Measurements from ENCODE around the gene FRAS1. TPM values are rescaled to one million over a fixed set of nuclear protein-coding genes. Genes with fewer than 3 reads are reported as not detected.

FRAS1 gene
- total and polyA plus RNA-seq, 9 of the 15 experiments (the other 6 are each of a cell fraction or from before 2014, with no cell fraction given): under 0.01 to 0.11 (median 0.04) TPM; not detected in 2

DNA sequence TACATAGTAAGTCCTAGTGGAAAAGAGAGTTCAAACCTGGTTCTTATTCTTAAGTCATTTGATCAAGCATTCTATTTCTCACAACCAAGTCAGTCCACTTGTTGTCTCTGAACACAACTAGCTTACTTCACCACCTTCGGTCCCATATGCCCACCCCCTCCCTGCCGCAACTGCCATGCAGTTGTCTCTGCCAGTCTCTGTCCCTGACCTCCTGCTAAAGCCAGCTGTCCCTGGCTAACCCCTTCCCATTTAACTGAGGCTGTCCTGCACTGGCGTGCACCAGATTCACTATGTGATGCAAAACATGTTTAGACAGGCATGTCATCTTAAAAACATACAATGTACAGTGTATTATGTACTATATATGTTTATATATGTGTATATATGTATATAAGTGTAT is 12.7 kb downstream of the FRAS1 start:
- ChIA-PET CTCF (ENCODE audit: low intra/inter-chr PET ratio) (no interaction called here), POLR2A (no interaction called here)
- H3K9me1 ChIP-seq (ENCODE audit: control insufficient read depth, insufficient read depth, low read length): no peaks in the 10 kb centered on the region
- no peak overlapping the region for H3K27ac ChIP-seq (ENCODE audit: extremely low read depth, low read depth, low read length)
- intact Hi-C loops (cut with micrococcal nuclease): no loop called here
- H3K79me2 ChIP-seq (ENCODE audit: control insufficient read depth, insufficient read depth, low read length): no peaks in the 10 kb centered on the region
- no peak overlapping the region for H3K4me2 ChIP-seq (ENCODE audit: insufficient read depth, low read length)
- DNase-seq (ENCODE audit: extremely low read depth in 1 of 4, low spot score in 3 of 4) (no peak), FAIRE-seq (no peak), ATAC-seq (no peak)
- H3K9ac ChIP-seq (ENCODE audit: insufficient read depth in 1 of 2, low read depth in 2 of 2, low read length in 2 of 2): no peak overlapping the region
- WGBS (ENCODE audit: insufficient coverage, low coverage, missing lambda C conversion rate): 3% methylated on average over 3 of the region's 3 CpGs
- no peaks in the 10 kb centered on the region for H3K9me3 ChIP-seq (replicated peaks; ENCODE audit: control insufficient read depth, insufficient read depth, low read depth, low read length)
- H4K20me1 ChIP-seq (replicated peaks; ENCODE audit: control insufficient read depth, insufficient read depth, low read length): no peaks in the 10 kb centered on the region
- H3K4me3 ChIP-seq: no peak overlapping the region
- no peak for TF ChIP-seq RREB1 (CRISPR knock-in tag; IDR thresholded peaks at IDR 0.05)
- TF ChIP-seq HSF4 (CRISPR knock-in tag; IDR thresholded peaks at IDR 0.05; ENCODE audit: borderline replicate concordance): no peak
- no peak for TF ChIP-seq MXI1 (IDR thresholded peaks at IDR 0.05; ENCODE audit: low read depth, low read length)
- TF ChIP-seq ZBTB5 (IDR thresholded peaks at IDR 0.05): no peak
- in situ Hi-C loops (cut with MboI): no loop called here
- H3K4me1 ChIP-seq (replicated peaks in 1 of 2; ENCODE audit: control insufficient read depth in 2 of 2, insufficient read depth in 2 of 2, low read length in 2 of 2): no peaks in the 10 kb centered on the region
- no TSS peak for BruUV-seq (replicated peaks)
- H3K27me3 ChIP-seq (ENCODE audit: control insufficient read depth in 2 of 2, insufficient read depth in 2 of 2, low read length in 2 of 2): no peaks in the 10 kb centered on the region; a peak in 1 of 5 replicates
- no peak overlapping the region for H2AFZ ChIP-seq (ENCODE audit: low read depth, low read length)
- no peaks in the 10 kb centered on the region for H3K36me3 ChIP-seq (ENCODE audit: control insufficient read depth, insufficient read depth, low read length)
